B cell (primary cell): ENCODE data around the gene MAGI2. TPM values are rescaled to one million over a fixed set of nuclear protein-coding genes. Genes with fewer than 3 reads are reported as not detected.

Experiments
- ATAC-seq: fragments of 200-7000 bp; cut with Tn5 transposase; one replicate; pipeline ENCODE4 v1.10.0; 2021; ENCODE audit warnings: low read depth, mild to moderate bottlenecking, moderate number of reproducible peaks, moderate library complexity
- CTCF ChIA-PET: fragments of 350-600 bp; sonication (Branson Sonifier 250); formaldehyde crosslinking; loops from one replicate; lab custom pipeline; 2021; ENCODE audit warnings: antibody characterized with exemption, inconsistent platforms; lab: Charles Lee
- POLR2A ChIA-PET: fragments of 350-600 bp; sonication (Branson Sonifier 250); formaldehyde crosslinking; loops from one replicate; lab custom pipeline; 2021; ENCODE audit warnings: antibody characterized with exemption; lab: Charles Lee
- DNase-seq: peaks from one replicate; pipeline ENCODE4 v3.0.0; 2013
- H2AFZ ChIP-seq: 2 replicates; pipeline ENCODE4 v1.6.1; 2012; ENCODE audit warnings: mild to moderate bottlenecking, low read depth, low read length; ENCODE audit not compliant: insufficient read depth, poor library complexity, severe bottlenecking
- H3K27ac ChIP-seq, 2 donors: 1 replicate in 1 of 2; 2 replicates in 1 of 2; pipeline ENCODE4 v1.5.1; 2012 to 2013; ENCODE audit warnings: low read length in 2 of 2, mild to moderate bottlenecking in 2 of 2, moderate library complexity in 1 of 2
- H3K27me3 ChIP-seq, 4 experiments: fragments of 200-600 bp in 1 of 4; sonication (generic) in 1 of 4; replicated peaks in 1 of 4; 1 replicate in 2 of 4; 2 replicates in 2 of 4; pipeline versions ENCODE4 v1.6.1 to v1.7.0; 2013 to 2016; ENCODE audit warnings: low read length in 3 of 4, mild to moderate bottlenecking in 2 of 4, mixed read lengths in 1 of 4, moderate library complexity in 1 of 4; ENCODE audit not compliant: insufficient read depth in 4 of 4, control insufficient read depth in 3 of 4; ENCODE audit errors: control extremely low read depth in 1 of 4
- H3K36me3 ChIP-seq, 2 experiments: replicated peaks in 1 of 2; 1 replicate in 1 of 2; 2 replicates in 1 of 2; pipeline versions ENCODE4 v1.6.1 to v1.7.1; 2013; ENCODE audit warnings: low read length in 1 of 2; ENCODE audit not compliant: insufficient read depth in 2 of 2, control insufficient read depth in 1 of 2; ENCODE audit errors: control extremely low read depth in 1 of 2, extremely low read depth in 1 of 2
- H3K4me1 ChIP-seq, 2 donors: fragments of 200-600 bp in 1 of 2; sonication (generic) in 1 of 2; 1 replicate in 1 of 2; 2 replicates in 1 of 2; pipeline versions ENCODE4 v1.5.1 to v1.6.1; 2013 to 2017; ENCODE audit warnings: low read length in 2 of 2; ENCODE audit not compliant: control insufficient read depth in 2 of 2, insufficient read depth in 2 of 2
- H3K4me2 ChIP-seq: replicated peaks from 2 replicates; pipeline ENCODE3; 2012; ENCODE audit warnings: mild to moderate bottlenecking, low read depth, low read length; ENCODE audit not compliant: poor library complexity, severe bottlenecking
- H3K4me3 ChIP-seq, 5 experiments: fragments of 200-600 bp in 1 of 5; sonication (generic) in 1 of 5; 1 replicate in 3 of 5; 2 replicates in 2 of 5; pipeline versions ENCODE4 v1.5.1 to v1.7.0; 2011 to 2016; ENCODE audit warnings: low read length in 4 of 5, mild to moderate bottlenecking in 4 of 5, low read depth in 2 of 5, control low read depth in 1 of 5, moderate library complexity in 1 of 5; ENCODE audit not compliant: insufficient read depth in 1 of 5; ENCODE audit errors: control extremely low read depth in 1 of 5, extremely low read depth in 1 of 5
- H3K79me2 ChIP-seq: fragments of 200-600 bp; sonication (generic); one replicate; pipeline ENCODE4 v1.6.0; 2016; ENCODE audit warnings: low read length; ENCODE audit not compliant: control insufficient read depth, insufficient read depth
- H3K9ac ChIP-seq: fragments of 200-600 bp; sonication (generic); 2 replicates; pipeline ENCODE4 v1.6.1; 2017; ENCODE audit warnings: mild to moderate bottlenecking, low read length, moderate library complexity
- H3K9me3 ChIP-seq, 3 donors: one replicate each; pipeline versions ENCODE4 v1.6.1 to v1.7.1; 2013; ENCODE audit warnings: low read length in 2 of 3; ENCODE audit not compliant: control insufficient read depth in 2 of 3, insufficient read depth in 1 of 3; ENCODE audit errors: control extremely low read depth in 1 of 3
- H4K20me1 ChIP-seq: 2 replicates; pipeline ENCODE4 v1.6.0; 2012; ENCODE audit warnings: mild to moderate bottlenecking, low read length; ENCODE audit not compliant: insufficient read depth, control insufficient read depth, poor library complexity, severe bottlenecking
- H3K27ac Mint-ChIP-seq: one replicate; pipeline ENCODE4 v1.8.0; 2021; ENCODE audit warnings: mixed read lengths
- H3K27me3 Mint-ChIP-seq: one replicate; pipeline ENCODE4 v1.8.0; 2021; ENCODE audit warnings: mixed read lengths
- H3K4me1 Mint-ChIP-seq: one replicate; pipeline ENCODE4 v1.8.0; 2021; ENCODE audit warnings: mixed read lengths
- H3K4me3 Mint-ChIP-seq: one replicate; pipeline ENCODE4 v1.8.0; 2021; ENCODE audit warnings: mixed read lengths
- H3K9me3 Mint-ChIP-seq: one replicate; pipeline ENCODE4 v1.8.0; 2022; ENCODE audit warnings: mixed read lengths; ENCODE audit not compliant: insufficient read depth
- EZH2 ChIP-seq: IDR thresholded peaks from 2 replicates; pipeline ENCODE4 v1.6.1; 2012; ENCODE audit warnings: borderline replicate concordance, low read depth, mild to moderate bottlenecking, moderate library complexity, low read length; ENCODE audit not compliant: insufficient read depth, poor library complexity, severe bottlenecking
- WGBS: methylation state at CpG from one replicate; pipeline ENCODE4 v1.1.5; 2013; ENCODE audit warnings: missing lambda C conversion rate; ENCODE audit not compliant: insufficient coverage; 5-methylcytosine and 5-hydroxymethylcytosine counted together
- intact Hi-C: fragments of 100-400 bp; cut with micrococcal nuclease; formaldehyde crosslinking; loops from one replicate; pipeline ENCODE4 v1.10.0; 2022
- polyA plus RNA-seq: library from polyadenylated mRNA; depleted of rRNA; stranded (reverse); fragments of >200 nt; gene quantifications from 2 replicates; pipeline ENCODE4 v1.2.3, GENCODE V29; 2012
- total RNA-seq, 2 donors: library from RNA; stranded (reverse); fragments of 120-200 nt in 1 of 2; gene quantifications; 1 replicate in 1 of 2; 2 replicates in 1 of 2; pipeline versions ENCODE4 v1.2.3 to v1.2.4, GENCODE V29; 2013 to 2022
- TF ChIP-seq, protein P1 (sequence below): fragments of 200-600 bp; IDR thresholded peaks from one replicate; pipeline ENCODE4 v1.8.0; 2022; ENCODE audit warnings: antibody characterized with exemption, mild to moderate bottlenecking

The MAGI2 gene
- total and polyA plus RNA-seq, 2 donors (not counting 1 experiment from before 2014, with no cell fraction given): 0.16 to 0.64 TPM

DNA sequence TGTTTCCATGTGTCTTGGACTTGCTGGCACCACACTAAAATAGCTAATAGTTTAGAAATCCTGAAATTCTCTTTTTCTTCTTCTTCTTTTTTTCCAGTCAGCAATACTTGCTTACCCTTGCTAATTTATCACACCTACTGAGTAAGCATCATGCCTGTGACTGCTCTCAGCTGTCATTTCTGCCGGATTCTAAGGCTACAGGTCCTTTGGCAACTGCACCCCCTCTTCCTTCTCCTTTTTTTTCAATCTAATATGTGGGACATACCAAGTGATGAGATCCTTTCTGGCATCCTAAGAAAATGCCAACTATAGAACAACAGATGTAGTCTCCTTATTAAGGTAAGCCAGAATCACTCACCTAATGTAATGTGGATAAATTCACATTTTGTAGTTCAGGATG, 444.7 kb downstream of the MAGI2 start:
- WGBS: no CpG with 5 or more reads among the region's 1 CpG
- ChIA-PET POLR2A (no interaction called here), CTCF (no interaction called here)
- H3K4me2 ChIP-seq: no peak overlapping the region
- intact Hi-C loops: no loop called here
- no peaks in the 10 kb centered on the region for H3K9me3 ChIP-seq
- H2AFZ ChIP-seq: no peak overlapping the region
- ATAC-seq (no peak), DNase-seq (no peak)
- H3K27me3 Mint-ChIP-seq: no peaks in the 10 kb centered on the region
- H3K9ac ChIP-seq: no peak overlapping the region
- no peak overlapping the region for H3K4me3 Mint-ChIP-seq
- H3K27ac Mint-ChIP-seq: no peak overlapping the region
- H3K27me3 ChIP-seq: no peaks in the 10 kb centered on the region
- no peaks in the 10 kb centered on the region for H3K36me3 ChIP-seq
- H3K4me3 ChIP-seq: no peak overlapping the region
- no peaks in the 10 kb centered on the region for H4K20me1 ChIP-seq
- H3K9me3 Mint-ChIP-seq: peaks cover 3% of the 10 kb centered on the region
- TF ChIP-seq EZH2: no peak
- TF ChIP-seq, protein P1, sequence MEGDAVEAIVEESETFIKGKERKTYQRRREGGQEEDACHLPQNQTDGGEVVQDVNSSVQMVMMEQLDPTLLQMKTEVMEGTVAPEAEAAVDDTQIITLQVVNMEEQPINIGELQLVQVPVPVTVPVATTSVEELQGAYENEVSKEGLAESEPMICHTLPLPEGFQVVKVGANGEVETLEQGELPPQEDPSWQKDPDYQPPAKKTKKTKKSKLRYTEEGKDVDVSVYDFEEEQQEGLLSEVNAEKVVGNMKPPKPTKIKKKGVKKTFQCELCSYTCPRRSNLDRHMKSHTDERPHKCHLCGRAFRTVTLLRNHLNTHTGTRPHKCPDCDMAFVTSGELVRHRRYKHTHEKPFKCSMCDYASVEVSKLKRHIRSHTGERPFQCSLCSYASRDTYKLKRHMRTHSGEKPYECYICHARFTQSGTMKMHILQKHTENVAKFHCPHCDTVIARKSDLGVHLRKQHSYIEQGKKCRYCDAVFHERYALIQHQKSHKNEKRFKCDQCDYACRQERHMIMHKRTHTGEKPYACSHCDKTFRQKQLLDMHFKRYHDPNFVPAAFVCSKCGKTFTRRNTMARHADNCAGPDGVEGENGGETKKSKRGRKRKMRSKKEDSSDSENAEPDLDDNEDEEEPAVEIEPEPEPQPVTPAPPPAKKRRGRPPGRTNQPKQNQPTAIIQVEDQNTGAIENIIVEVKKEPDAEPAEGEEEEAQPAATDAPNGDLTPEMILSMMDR: no peak
- H3K79me2 ChIP-seq: no peaks in the 10 kb centered on the region
- no peak overlapping the region for H3K27ac ChIP-seq
- no peaks in the 10 kb centered on the region for H3K4me1 Mint-ChIP-seq
- no peaks in the 10 kb centered on the region for H3K4me1 ChIP-seq

DNA sequence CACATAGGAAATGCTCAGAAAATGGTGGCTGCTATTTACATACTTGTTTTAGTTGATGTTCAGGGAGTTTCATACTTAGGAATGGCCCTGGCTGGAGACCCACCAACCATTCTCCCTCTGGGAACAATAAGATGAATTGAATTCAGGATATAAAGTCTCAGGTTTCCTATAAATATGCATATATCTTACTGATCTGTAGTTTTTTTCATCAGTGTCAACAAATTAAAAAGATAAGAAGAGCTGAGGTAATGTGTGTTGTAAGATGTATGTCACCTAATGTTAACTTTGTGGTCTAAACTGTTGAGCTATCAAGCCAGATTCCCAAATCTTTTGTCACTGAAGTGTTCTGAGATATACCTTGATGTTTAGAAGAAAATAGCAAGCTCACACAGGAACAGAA, 457.5 kb downstream of the MAGI2 start:
- no peak overlapping the region for H3K4me3 ChIP-seq
- H2AFZ ChIP-seq: no peak overlapping the region
- TF ChIP-seq, protein P1: no peak
- no peak for TF ChIP-seq EZH2
- ChIA-PET CTCF (no interaction called here), POLR2A (no interaction called here)
- Mint-ChIP-seq H3K4me3 (no peak overlapping the region), H3K9me3 (no peaks in the 10 kb centered on the region), H3K27me3 (no peaks in the 10 kb centered on the region), H3K4me1 (no peaks in the 10 kb centered on the region), H3K27ac (no peak overlapping the region)
- no peaks in the 10 kb centered on the region for H3K36me3 ChIP-seq
- intact Hi-C loops: no loop called here
- H3K4me2 ChIP-seq: no peak overlapping the region
- H3K4me1 ChIP-seq: no peaks in the 10 kb centered on the region
- no peak for ATAC-seq
- H3K9me3 ChIP-seq: no peaks in the 10 kb centered on the region
- no peaks in the 10 kb centered on the region for H3K79me2 ChIP-seq
- H3K9ac ChIP-seq: no peak overlapping the region
- no peak overlapping the region for H3K27ac ChIP-seq
- no peaks in the 10 kb centered on the region for H3K27me3 ChIP-seq
- no peak for DNase-seq
- H4K20me1 ChIP-seq: no peaks in the 10 kb centered on the region
